Activated CD8-positive, alpha-beta memory T cell treated with anti-CD3 and anti-CD28 coated beads, Interleukin-2, amount 50 U/mL, for 24 hours (primary cell): ENCODE measurements around the gene BCL11A.

Experiments used
- DNase-seq: peaks from one replicate; pipeline ENCODE4 v3.0.0-alpha.2; 2020; ENCODE audit errors: extremely low read depth

Gene BCL11A

DNA sequence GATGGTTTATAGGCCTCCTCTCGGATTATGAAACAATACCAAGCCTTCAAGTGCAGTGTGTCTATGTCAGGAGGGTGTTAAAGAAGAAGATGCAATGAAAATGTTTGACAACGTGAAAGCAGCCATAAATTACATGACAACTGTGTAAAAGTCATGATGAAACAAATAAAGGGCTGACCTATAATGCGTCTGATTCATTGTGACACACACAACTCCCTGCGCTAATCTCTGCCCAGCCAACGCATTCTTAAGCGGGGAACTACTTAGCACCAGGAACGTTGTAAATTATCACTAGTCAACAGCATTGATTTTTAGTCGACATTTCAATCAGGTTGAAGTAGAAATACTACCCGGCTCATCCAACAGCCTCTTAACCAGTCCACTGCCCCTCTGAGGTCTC, 26.8 kb downstream of the BCL11A start:
- no peak for DNase-seq

GRCh38 chr2:60525899-60526298, 27.6 kb downstream of the BCL11A start:
- no peak for DNase-seq

- DNase-seq, result no peak
Observed at GRCh38 chr2:60524874-60525273, 28.6 kb downstream of the BCL11A start.

DNA sequence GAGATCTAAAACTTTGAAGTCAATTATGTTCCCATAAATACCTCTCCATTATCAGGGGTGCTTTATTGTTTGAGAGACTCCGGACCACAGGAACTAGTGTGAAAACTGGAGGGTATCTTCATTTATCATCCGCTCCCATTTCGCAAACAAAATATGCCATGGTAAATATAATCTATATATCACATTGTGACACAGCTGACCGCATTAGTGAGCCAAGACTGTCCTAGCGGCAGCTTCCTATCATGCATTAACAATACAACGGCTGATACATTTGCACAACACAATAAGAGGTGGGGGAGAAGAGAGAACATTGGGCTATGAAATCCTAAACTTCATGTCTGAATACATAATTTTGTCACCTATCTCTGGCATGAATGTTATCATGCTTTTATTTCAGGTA, 29.5 kb downstream of the BCL11A start:
- no peak for DNase-seq

DNA sequence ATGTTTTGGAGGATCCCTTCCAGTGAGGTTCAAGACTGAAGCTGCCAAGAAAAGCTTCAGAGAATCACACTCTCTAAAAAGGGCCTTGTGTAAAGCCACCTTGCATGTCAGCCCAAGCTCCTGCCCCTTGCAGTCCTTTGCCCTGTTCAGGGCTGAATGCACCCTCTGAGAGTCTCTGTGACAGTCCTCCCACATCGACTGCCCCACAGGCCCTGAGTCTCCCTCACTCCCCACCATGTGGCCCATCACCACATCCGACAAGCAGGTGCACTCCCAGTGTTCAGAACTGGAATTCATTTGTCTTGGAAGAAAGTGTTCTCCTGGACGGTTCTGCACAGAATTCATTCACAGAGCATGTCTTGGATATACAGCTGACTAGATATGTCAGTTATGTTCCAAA, 31.0 kb downstream of the BCL11A start:
- DNase-seq, result no peak

DNA sequence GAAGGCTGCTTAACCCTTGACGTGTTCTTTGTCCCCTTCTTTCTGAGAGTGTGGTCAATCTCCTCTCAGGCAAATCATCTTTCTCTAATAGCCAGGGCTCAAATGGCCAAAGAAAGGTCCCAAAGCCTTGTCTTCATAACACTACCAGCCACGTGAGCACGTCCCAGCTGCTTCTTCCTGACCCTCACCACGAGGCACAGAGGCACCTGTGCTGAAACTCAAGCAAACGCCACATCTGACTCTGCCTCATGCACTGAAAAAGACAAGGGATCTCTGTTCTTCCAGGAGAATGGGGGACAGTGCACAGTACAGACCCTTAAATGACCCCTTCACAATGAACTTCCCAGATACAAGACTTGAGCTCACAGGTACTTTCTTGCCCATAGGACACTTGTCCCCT, 31.8 kb downstream of the BCL11A start:
- DNase-seq, result no peak

- no peak for DNase-seq
Observed at GRCh38 chr2:60520917-60521539, 32.4 kb downstream of the BCL11A start.

- no peak for DNase-seq
Observed at GRCh38 chr2:60520151-60520876, 33.1 kb downstream of the BCL11A start.

DNA sequence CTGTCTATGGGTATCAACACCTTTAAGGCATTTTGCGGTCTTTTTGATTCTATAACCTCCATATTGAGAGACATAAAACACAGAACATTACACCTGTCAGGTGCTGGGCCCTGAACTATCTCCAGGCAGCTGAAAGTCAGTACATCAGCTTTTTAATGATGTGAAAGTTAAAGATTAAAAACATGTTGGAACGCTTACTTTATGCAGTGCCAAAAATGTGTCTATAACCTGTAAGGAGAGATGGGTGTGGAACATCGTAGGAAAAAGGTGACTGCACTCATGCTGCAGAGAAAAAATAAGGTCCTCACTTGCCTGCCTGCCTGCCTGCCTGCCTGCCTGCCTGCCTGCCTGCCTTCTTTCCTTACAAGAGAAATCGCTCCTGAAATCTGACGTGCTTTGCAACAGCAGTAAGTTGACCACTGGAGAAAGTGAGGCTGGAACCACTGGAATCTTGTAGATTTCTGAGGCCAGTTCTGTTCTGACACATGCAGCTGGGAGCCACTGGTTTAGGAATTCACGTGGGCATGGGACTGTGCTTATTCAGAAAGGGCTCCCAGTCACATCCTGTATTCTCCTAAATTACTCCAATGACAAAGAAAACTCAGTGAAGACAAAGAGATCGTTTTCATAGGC, 34.1 kb downstream of the BCL11A start:
- DNase-seq, result no peak

- DNase-seq, result no peak
Observed at GRCh38 chr2:60518567-60518966, 34.9 kb downstream of the BCL11A start.

- DNase-seq, result no peak
Observed at GRCh38 chr2:60517446-60517845, 36.0 kb downstream of the BCL11A start.

DNA sequence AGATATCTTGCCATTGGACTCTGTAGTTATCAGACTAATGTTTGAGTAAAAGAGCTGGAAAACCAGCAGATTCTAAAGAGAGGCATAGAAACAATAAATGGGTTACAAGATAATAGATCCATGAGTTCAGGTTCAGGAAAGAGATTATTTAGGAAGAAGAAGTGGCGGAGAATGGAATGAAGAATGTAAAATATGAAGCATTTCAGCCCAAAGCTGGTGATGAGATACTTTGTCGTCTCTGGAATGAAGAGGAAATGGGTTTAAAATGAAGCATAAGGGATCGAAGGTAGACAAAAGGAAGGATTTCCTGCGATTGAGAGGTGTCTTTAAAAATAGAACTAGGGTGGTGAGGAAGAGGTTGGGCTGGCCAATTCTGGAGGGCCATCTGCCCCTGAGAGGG, 36.6 kb downstream of the BCL11A start:
- no peak for DNase-seq

DNA sequence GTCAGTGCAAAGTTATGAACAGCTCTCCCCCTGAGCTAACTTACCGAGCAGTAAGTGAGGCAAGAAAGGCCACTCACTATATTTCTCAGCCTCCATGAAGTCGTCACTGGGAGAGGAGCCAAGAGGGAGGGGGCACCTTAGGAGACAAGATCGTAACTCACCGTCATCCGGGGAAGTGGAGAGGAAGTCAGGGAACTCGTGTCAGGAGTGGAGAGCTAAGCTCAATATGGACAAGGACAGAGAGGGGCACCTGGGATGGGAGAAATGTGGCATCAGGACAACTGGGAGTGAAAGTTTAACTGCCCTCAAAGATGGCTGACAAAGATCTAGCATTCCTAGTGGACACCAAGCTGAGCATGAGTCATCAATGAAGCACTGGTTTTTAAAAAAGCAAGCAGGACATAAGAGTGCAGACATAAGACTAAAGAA, 37.1 kb downstream of the BCL11A start:
- no peak for DNase-seq

DNA sequence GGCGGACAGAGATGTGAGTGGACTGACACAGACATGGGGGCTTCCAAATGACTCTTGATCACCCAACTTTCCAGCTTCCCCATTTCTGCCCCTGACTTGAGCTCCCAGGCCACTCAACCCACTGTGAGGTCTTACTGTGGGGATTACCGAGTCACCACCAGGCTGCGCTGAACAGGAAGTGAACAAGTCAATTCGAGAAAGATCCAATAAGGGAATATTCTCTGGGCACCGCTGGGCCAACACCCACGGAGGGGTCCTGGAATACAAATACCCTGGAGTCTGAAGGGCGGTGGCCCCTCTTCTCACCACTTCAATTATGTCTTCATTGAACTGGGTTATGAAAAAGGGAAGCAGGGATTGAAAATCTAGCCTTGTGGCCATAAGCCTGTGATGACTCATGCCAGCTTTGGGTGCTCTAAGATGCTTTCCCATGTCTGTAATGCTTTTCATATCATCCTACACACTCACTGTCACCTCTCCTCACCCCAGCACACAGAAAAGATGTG, 37.7 kb downstream of the BCL11A start:
- no peak for DNase-seq

GRCh38 chr2:60513996-60514395, 39.5 kb downstream of the BCL11A start:
- no peak for DNase-seq

GRCh38 chr2:60513191-60513590, 40.3 kb downstream of the BCL11A start:
- DNase-seq, result no peak

GRCh38 chr2:60512641-60513040, 40.8 kb downstream of the BCL11A start:
- DNase-seq, result no peak

DNA sequence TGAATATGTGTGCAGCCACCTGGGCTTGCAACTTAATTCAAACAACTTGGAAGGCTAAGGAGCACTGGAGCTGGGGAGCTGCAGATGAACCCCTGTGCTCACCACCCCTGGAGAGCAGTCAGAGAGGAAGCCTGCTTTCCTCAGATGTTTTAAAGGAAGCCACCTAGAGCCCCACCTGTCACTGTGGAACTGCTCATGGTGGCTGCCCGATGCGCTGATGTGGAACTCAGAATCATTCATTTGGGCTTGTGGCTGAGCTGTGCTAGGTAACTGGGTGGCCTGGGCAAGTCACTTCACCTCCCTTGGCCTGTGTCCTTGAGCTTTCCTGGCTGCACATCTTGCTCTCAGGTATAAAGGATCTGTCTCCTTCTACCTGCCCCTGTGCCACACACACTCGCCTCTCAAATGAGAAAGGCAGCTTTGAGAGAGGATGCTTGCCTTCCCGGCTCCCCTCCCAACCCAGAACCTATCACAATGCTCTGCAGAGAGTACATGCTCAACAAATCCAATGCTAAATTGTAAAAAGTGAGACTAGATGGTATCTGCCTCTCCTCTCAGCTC, 41.3 kb downstream of the BCL11A start:
- DNase-seq, result no peak

DNA sequence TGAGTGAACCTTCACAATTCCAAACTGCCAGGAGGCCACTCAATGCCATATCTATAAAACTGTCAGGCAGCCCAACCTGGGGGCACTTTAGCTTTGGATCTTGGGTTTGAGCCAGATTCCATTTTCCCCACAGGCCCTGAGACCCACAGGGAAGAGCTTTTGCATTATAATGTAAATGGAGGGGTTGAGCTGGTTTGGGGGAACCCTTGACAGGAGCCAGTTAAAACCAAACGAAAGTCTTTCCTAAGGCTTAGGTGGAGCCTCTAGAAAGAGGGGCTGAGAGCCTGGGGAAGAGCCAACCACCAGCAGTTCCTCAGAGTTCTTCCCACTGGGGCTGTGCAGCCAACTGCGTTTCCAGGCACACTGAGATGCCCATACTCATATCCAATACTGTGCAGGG, 42.7 kb downstream of the BCL11A start:
- DNase-seq, result no peak

- DNase-seq, result no peak
Observed at GRCh38 chr2:60509066-60509465, 44.4 kb downstream of the BCL11A start.

DNA sequence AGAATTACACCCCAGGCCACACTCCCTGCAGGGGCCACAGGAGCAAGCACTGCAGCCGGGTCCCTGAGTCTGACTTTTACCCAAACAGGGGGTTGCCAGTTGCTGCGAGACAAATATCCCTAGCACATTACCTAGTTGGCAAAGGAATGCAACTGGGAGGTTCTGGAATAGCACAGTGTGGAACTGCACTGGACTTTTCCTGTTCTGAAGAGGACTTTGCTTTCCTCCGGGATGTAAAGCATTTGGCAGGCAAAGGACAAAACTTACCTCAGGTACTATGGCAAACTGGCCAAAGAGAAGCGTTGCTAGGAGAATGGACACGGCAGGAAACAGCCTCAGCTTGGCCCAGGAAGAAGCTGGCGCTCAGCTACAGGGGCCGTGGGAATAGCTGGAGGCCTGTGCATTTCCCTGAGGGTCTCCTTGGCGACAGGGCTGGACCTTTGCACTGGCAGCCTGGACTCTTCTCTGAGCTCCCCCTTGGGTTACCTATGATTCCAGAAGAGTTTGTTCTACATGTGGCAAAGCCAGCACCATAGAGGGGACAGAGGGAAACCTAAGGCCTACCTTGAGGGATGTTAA, 45.0 kb downstream of the BCL11A start:
- no peak for DNase-seq

- DNase-seq, result no peak
Observed at GRCh38 chr2:60507211-60507965, 46.1 kb downstream of the BCL11A start.
